SK-MEL-5 (cell line): ENCODE results near the gene TYW1B. TPM values are rescaled to one million over a fixed set of nuclear protein-coding genes. Genes with fewer than 3 reads are reported as not detected.
"Not testable (repeated sequence)": the region's sequence is repeated elsewhere in the genome, so short reads cannot be mapped to it uniquely, and the experiment has no call there.

Experiments used
- DNase-seq: peaks from one replicate; pipeline ENCODE4 v3.0.0-alpha.2; 2016; ENCODE audit warnings: low read depth, low spot score
- in situ Hi-C: cut with HindIII; loops from 2 replicates; pipeline ENCODE4 v1.10.0; 2016; ENCODE audit warnings: low sequenced_read_pairs, high pct_unique_total_duplicates, low pct_unique_long_range_greater_than_20kb
- total RNA-seq: library from RNA; depleted of rRNA; stranded (reverse); fragments of >200 nt; shearing (Covaris generic); gene quantifications from 2 replicates; pipeline ENCODE4 v1.2.3, GENCODE V29; 2014

TYW1B gene
- total RNA-seq, 1 experiment from 2014 or later: 1.6 TPM

GRCh38 chr7:72620923-72621322 is 207.1 kb downstream of the TYW1B start:
- in situ Hi-C loops: not testable (repeated sequence)

GRCh38 chr7:72618435-72619180 is 209.4 kb downstream of the TYW1B start:
- DNase-seq, in situ Hi-C loops: not testable (repeated sequence)

More at GRCh38 chr7:72620923-72621322, 207.1 kb downstream of the TYW1B start:
- not testable (repeated sequence) for DNase-seq

GRCh38 chr7:72609761-72610160 is 218.2 kb downstream of the TYW1B start:
- in situ Hi-C loops: not testable (repeated sequence)

GRCh38 chr7:72607988-72608387 is 220.0 kb downstream of the TYW1B start:
- in situ Hi-C loops, DNase-seq: not testable (repeated sequence)

More at GRCh38 chr7:72609761-72610160, 218.2 kb downstream of the TYW1B start:
- not testable (repeated sequence) for DNase-seq

- in situ Hi-C loops, DNase-seq: not testable (repeated sequence)
These were observed 222.1 kb downstream of the TYW1B start for GRCh38 chr7:72605863-72606431.

- DNase-seq, in situ Hi-C loops: not testable (repeated sequence)
These were observed 223.0 kb downstream of the TYW1B start for GRCh38 chr7:72604771-72605611.

- DNase-seq, in situ Hi-C loops: not testable (repeated sequence)
These were observed 224.5 kb downstream of the TYW1B start for GRCh38 chr7:72603476-72603875.

- no peak for DNase-seq
- in situ Hi-C loops: no loop called here
These were observed 224.9 kb downstream of the TYW1B start for GRCh38 chr7:72603073-72603472.

- DNase-seq, in situ Hi-C loops: not testable (repeated sequence)
These were observed 226.3 kb downstream of the TYW1B start for GRCh38 chr7:72601683-72602082.

- DNase-seq, in situ Hi-C loops: not testable (repeated sequence)
These were observed 238.0 kb downstream of the TYW1B start for GRCh38 chr7:72590023-72590422.

- in situ Hi-C loops, DNase-seq: not testable (repeated sequence)
These were observed 240.7 kb downstream of the TYW1B start for GRCh38 chr7:72587267-72587666.

GRCh38 chr7:72584576-72584975 is 243.4 kb downstream of the TYW1B start:
- DNase-seq, in situ Hi-C loops: not testable (repeated sequence)

- DNase-seq, in situ Hi-C loops: not testable (repeated sequence)
These were observed 244.2 kb downstream of the TYW1B start for GRCh38 chr7:72583620-72584361.

- in situ Hi-C loops: not testable (repeated sequence)
These were observed 247.7 kb downstream of the TYW1B start for GRCh38 chr7:72580142-72580770.

GRCh38 chr7:72577107-72577506 is 250.9 kb downstream of the TYW1B start:
- in situ Hi-C loops: no loop called here
- DNase-seq: no peak

More at GRCh38 chr7:72580142-72580770, 247.7 kb downstream of the TYW1B start:
- DNase-seq: peak; percentile 55

- in situ Hi-C loops, DNase-seq: not testable (repeated sequence)
These were observed 266.0 kb downstream of the TYW1B start for GRCh38 chr7:72561988-72562387.

GRCh38 chr7:72559546-72559945 is 268.5 kb downstream of the TYW1B start:
- DNase-seq, in situ Hi-C loops: not testable (repeated sequence)
